ENCODE data around the gene RFX8.

RFX8 gene

GRCh38 chr2:101418460-101419095 is 56.3 kb downstream of the RFX8 start:
- FAIRE-seq (no peak), DNase-seq (ENCODE audit: extremely low spot score, insufficient read length, low read depth) (no peak)

DNA sequence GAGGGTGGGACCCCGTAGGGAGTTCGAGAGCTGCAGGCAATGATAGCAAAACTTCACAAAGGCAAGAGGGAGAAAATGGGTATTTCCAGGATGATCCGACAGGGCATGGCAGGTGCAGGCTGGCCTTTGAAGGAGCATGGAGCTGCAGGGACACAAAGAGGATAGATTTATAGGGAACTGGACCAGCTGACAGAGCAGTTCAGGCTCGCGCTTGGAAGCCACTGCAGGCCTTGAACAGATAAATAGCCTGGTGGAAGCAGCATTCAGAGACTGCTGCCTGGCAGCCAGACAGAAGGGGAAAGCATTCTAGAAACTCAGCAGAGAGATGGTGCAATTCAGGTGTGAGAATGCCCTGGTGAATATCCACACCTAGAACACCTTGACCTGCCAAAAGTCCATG is 58.3 kb downstream of the RFX8 start:
- no peak for FAIRE-seq
- no peak for DNase-seq (ENCODE audit: extremely low spot score, insufficient read length, low read depth)

- DNase-seq (ENCODE audit: extremely low spot score, insufficient read length, low read depth) (no peak), FAIRE-seq (no peak)
Measured at GRCh38 chr2:101415884-101416283, 59.0 kb downstream of the RFX8 start.

DNA sequence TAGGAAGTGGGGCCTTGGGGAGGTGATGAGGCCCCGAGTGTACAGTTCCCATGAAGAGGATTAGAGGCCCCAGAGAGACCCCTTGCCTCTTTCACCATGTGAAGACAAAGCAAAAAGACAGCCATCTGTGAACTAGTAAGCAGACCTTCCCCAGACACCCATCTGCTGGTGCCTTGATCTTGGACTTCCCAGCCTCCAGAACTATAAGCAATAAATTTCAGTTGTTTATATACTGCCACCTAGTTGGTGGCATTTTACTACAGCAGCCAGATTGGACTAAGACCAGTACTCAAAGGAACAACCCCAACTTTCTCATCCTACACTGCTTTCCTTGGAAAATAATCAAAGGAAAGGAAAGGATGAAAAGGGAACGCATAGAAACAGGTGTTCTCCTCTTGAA is 59.7 kb downstream of the RFX8 start:
- FAIRE-seq (no peak), DNase-seq (ENCODE audit: extremely low spot score, insufficient read length, low read depth) (no peak)

DNA sequence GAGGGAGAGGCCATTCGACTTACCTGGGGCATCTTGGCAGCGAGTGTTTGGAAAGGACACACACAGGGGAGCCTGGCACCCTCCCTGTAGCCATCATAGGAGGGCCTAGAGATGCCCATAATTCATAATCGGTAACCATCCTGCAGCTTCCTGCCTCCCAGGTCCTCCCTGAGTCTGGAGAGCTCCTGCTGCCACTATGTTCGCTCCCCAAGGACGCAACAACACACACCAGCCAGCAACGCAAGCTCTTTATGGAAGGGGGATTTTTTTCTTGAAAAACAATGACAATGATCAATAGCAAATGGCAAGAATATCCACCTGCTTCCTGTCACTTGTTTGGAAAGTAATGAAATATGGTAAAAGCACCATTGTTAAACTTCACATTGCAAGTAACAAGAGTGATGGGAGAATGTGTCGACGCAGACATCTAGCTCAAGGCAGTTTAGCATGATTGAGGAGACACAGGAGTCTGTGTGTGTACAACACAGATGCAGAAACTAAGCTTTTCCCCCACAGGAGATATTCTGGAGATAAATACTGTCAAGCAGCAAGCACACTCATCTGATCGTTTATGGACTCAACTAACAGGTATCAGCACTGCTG is 62.7 kb downstream of the RFX8 start:
- FAIRE-seq (no peak), DNase-seq (ENCODE audit: extremely low spot score, insufficient read length, low read depth) (no peak)

DNA sequence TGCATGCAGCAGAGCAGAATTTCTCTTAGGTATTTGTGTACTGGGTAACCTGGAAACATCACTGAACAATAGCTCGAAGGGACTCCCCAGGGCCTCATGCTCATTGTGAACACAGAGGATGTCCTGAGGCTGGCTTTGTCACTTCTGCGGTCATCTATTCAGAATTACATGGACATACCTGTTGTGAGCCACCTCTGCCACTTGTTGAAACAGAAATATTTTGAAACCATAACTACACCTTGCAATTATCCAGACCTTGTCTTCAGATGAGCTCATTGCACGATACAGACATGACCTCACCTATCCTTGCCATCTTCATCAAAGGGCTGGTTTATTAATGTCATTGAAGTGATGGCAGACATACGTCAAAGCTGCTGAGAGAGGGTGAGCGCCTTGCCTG is 64.2 kb downstream of the RFX8 start:
- no peak for FAIRE-seq
- no peak for DNase-seq (ENCODE audit: extremely low spot score, insufficient read length, low read depth)

GRCh38 chr2:101410114-101410513 is 64.8 kb downstream of the RFX8 start:
- FAIRE-seq (no peak), DNase-seq (ENCODE audit: extremely low spot score, insufficient read length, low read depth) (no peak)

DNA sequence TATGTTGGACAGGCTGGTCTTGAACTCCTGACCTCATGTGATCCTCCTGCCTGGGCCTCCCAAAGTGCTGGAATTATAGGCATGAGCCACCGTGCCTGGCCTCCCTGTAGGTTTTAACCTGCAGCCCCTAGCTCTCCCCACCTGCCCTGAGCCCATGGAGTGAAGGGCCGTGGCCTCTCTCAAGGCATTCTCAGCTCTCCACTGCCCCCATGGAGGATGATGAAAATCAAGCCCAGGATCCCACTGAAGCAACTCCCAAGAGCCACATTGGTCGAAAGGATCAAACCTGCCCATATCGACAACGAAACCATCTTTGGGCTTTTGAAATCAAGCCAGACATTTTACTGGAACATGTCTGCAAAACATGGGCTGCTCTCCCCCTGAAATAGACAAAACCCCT is 65.2 kb downstream of the RFX8 start:
- DNase-seq (ENCODE audit: extremely low spot score, insufficient read length, low read depth) = no peak
- no peak for FAIRE-seq

DNA sequence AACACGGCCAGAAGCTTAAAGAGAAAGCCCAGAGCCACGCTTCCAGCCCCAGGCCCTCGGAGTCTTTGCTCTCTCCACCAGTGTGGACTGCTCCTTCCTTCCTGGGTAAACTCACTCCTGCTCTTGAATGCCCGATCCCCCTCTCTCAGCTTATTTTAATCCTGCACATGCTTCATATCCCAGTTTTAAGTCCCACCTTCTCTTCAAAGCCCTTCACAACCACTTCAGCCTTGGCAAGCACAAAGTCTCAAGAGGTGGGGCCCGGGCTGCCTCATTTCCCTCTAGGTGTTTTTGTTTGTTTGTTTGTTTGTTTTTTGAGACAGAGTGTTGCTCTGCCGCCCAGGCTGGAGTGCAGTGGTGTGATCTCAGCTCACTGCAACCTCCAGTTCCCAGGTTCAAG is 66.0 kb downstream of the RFX8 start:
- DNase-seq (ENCODE audit: extremely low spot score, insufficient read length, low read depth) = no peak
- FAIRE-seq = no peak

- DNase-seq (ENCODE audit: extremely low spot score, insufficient read length, low read depth) (no peak), FAIRE-seq (no peak)
Measured at GRCh38 chr2:101405351-101405899, 69.5 kb downstream of the RFX8 start.

- no peak for DNase-seq (ENCODE audit: extremely low spot score, insufficient read length, low read depth)
- FAIRE-seq = no peak
Measured at GRCh38 chr2:101403745-101404144, 71.2 kb downstream of the RFX8 start.

DNA sequence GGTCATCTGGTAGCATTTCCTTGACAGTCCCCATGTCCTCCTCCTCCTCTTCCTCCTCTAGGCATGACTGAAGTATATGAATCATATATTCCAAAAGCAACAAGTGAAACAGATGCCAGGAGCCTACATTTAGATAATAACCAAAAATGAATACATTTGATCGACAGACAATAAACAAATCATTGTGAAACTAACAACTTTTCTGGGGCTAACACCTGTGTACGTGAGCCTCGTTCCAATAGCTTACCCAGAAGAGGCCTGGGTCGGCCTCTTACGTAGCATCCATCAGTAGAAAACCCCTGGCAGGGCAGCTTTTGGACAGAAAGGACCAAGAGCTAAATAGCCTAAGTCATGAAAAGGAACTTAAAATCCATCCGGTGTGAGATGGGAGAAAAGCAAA is 72.3 kb downstream of the RFX8 start:
- FAIRE-seq = no peak
- no peak for DNase-seq (ENCODE audit: extremely low spot score, insufficient read length, low read depth)

DNA sequence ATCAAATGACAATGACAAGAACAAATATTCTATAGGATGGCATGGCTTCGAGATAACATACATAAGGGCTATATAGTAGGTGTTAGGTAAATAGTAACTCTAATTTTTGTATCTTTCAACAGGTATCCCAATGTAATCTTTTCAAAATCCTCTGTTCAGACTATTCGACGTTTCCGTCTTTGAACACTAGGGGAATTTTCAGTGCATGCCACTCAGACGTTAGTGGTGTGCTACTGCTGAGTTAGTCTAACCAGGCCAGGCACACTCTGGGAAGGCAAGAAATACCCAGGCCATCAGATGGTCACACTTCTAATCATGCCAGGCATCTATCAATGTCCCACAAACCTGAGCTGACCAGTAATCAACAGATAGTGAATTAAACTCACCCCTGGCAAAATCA is 73.0 kb downstream of the RFX8 start:
- DNase-seq (ENCODE audit: extremely low spot score, insufficient read length, low read depth) (no peak), FAIRE-seq (no peak)

GRCh38 chr2:101401326-101401665 is 73.6 kb downstream of the RFX8 start:
- no peak for FAIRE-seq
- DNase-seq (ENCODE audit: extremely low spot score, insufficient read length, low read depth) = no peak

DNA sequence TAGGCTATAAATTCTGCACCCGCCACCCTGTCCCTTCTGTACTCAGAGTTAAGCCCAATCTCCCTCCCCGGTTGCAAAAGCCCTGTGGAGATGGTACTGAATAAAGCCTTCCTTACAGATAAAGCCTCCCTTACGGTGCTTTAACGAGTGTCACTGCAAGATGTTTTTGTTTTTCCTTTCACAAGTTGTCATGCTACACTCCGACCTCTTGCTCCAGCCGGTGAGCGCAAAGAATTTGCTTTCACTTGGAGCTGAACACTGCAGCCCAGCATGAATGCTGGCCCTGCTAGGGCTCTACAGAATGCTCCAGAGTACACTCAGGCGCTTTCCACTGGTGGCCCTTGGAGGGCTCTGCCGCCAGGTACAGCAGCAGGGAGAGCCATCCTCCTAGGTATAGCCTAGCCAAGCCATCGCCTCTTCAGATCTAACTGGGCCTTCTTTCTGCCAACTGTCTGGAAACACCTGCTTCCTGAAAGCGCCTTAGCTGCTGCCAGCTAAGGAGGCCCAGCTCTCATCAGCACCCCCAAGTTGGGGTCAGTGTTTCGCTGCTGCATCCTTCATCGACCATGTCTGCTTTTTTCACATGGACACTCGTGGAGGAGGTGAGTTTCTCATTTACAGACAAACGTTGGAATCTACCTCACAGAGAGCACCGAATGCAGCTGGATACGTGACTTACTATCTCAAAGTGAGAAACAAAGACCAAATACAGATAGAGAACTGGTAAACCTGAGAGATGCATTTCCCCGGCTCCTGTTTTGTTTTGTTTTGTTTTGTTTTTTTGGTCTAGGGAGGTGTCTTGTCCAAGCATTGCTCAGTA is 74.2 kb downstream of the RFX8 start:
- no peak for FAIRE-seq
- no peak for DNase-seq (ENCODE audit: extremely low spot score, insufficient read length, low read depth)

- DNase-seq (ENCODE audit: extremely low spot score, insufficient read length, low read depth) (no peak), FAIRE-seq (no peak)
Measured at GRCh38 chr2:101400048-101400447, 74.9 kb downstream of the RFX8 start.

DNA sequence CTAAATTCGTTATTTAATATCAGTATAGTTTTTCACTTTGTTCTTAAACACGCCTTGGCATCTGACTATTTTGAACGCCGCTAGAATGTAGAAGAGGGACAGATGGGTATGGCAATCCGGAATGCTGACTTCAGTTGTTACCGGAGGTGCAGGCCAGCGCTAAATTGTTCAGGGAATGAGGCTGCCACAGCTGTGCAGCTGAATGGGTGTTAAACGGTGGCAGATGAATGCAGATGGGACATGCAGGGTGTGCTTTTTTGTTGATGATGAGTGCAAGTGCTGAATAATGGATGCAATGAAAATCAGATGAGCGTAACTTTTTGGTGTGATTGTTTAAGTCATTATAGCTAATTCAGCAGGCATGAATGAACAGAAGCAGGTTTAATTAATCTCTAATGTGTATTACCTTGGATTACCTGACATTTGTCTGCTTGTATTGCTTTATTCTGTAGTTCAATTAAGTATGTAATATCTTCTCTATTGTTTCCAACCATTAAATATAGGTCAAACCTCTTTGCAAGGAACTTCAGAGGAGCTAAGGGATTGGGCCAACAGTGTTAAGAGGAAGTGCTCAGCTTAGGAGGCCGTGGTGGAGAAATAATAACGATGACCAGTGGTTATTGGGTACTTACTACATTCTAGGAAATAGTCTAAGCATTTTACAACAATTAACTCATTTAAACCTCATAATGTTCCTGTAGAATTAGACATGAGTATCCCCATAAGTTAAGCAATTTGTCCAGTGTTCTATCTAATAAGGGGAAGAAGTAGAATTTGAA is 75.7 kb downstream of the RFX8 start:
- FAIRE-seq = no peak
- no peak for DNase-seq (ENCODE audit: extremely low spot score, insufficient read length, low read depth)

DNA sequence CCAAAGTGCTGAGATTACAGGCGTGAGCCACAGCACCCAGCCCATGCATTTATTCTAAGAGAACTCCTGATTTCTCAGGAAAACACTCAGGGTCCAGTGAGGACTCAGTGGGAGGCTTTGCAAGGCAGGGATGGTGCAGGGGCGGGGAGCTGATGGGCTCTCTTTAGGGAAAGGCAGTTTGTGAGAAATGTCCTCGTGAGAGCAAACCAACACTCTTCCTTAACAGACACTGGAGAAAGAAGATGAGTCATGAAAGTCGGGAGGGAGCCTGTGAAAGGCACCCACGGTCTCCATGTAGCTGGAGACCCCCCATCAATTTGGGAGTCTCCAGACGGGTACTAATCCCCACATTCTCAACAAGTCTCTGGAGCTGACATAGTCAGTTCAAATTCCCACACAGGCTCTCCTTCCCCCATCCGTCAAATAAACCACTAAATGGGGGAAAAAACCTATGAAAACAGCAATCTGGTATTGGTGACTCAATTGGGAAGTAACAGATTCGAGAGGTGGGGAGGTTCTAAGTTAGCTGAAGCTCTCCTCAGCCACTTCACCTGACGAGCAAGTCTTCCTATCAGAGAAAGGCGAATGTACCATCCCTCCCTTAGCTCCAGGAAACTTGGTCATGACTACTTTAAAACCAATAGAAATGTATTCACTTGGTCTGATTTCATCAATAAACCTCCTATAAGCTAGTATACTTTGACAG is 76.6 kb downstream of the RFX8 start:
- FAIRE-seq = no peak
- no peak for DNase-seq (ENCODE audit: extremely low spot score, insufficient read length, low read depth)

GRCh38 chr2:101396316-101396717 is 78.6 kb downstream of the RFX8 start:
- DNase-seq (ENCODE audit: extremely low spot score, insufficient read length, low read depth) = no peak
- no peak for FAIRE-seq
